Left ventricle myocardium superior (tissue), 1 donor: ENCODE results near the gene SLC43A3. TPM values are rescaled to one million over a fixed set of nuclear protein-coding genes. Genes with fewer than 3 reads are reported as not detected.

ENCODE experiments used
- total RNA-seq: library from RNA; stranded (reverse); fragmentation: NEBNext Ultra II Directional; extraction: Animal tissue kit (Norgen Biotek cat#: 25700); gene quantifications from one replicate; pipeline ENCODE4 v1.2.1, GENCODE V29; 2021
- donor health status: DM: no; HTN: yes; CAD: no; lungs with severe emphysema.

The SLC43A3 gene
- total RNA-seq, 1 donor from 2014 or later: 20.6 TPM

Other genes with a start within 250 kb of the SLC43A3 start
- 0.35 TPM for gene LRRC55, start 245.2 kb downstream of the SLC43A3 start, total RNA-seq
- 21.0 TPM for gene APLNR, start 189.9 kb downstream of the SLC43A3 start, total RNA-seq
- gene TNKS1BP1, start 102.2 kb downstream of the SLC43A3 start, total RNA-seq: 44.4 TPM
- gene SSRP1, start 91.2 kb downstream of the SLC43A3 start, total RNA-seq: 38.4 TPM
- 4.5 TPM for gene P2RX3, start 88.8 kb downstream of the SLC43A3 start, total RNA-seq
- gene PRG3, start 46.0 kb downstream of the SLC43A3 start, total RNA-seq: not detected
- gene PRG2, start 36.5 kb downstream of the SLC43A3 start, total RNA-seq: not detected
- 1.0 TPM for gene RTN4RL2, start 33.4 kb upstream of the SLC43A3 start, total RNA-seq
- 4.5 TPM for gene SLC43A1, start 88.6 kb upstream of the SLC43A3 start, total RNA-seq
- 56.7 TPM for gene TIMM10, start 103.6 kb upstream of the SLC43A3 start, total RNA-seq
- not detected for gene SMTNL1, start 110.5 kb upstream of the SLC43A3 start, total RNA-seq
- gene UBE2L6, start 140.6 kb upstream of the SLC43A3 start, total RNA-seq: 18.0 TPM
- gene SERPING1, start 170.6 kb upstream of the SLC43A3 start, total RNA-seq: 121 TPM
- gene YPEL4, start 222.8 kb upstream of the SLC43A3 start, total RNA-seq: 1.2 TPM
- gene CLP1, start 230.6 kb upstream of the SLC43A3 start, total RNA-seq: 7.7 TPM
- gene ZDHHC5, start 241.0 kb upstream of the SLC43A3 start, total RNA-seq: 47.8 TPM